HEK293 (cell line): ENCODE data around the gene ROR2.

Source experiments
- BCL6B ChIP-seq: fragments of 450-650 bp; formaldehyde crosslinking; IDR thresholded peaks from 2 replicates; pipeline ENCODE4 v1.5.1; 2017; ENCODE audit warnings: missing biosample characterization, missing genetic modification characterization
- FEZF1 ChIP-seq: fragments of 450-650 bp; formaldehyde crosslinking; IDR thresholded peaks from 2 replicates; pipeline ENCODE4 v1.5.1; 2016; ENCODE audit warnings: missing biosample characterization, missing genetic modification characterization
- HOXD13 ChIP-seq: sonication (generic); formaldehyde crosslinking; IDR thresholded peaks from 2 replicates; pipeline ENCODE4 v1.8.0; 2022; ENCODE audit warnings: missing genetic modification reagents, borderline replicate concordance
- KLF10 ChIP-seq: fragments of 450-650 bp; IDR thresholded peaks from 2 replicates; pipeline ENCODE4 v1.5.1; 2018; ENCODE audit warnings: missing biosample characterization, mild to moderate bottlenecking, missing genetic modification characterization
- PRDM1 ChIP-seq: fragments of 450-650 bp; formaldehyde crosslinking; IDR thresholded peaks from 2 replicates; pipeline ENCODE4; 2016; ENCODE audit warnings: missing biosample characterization, missing genetic modification characterization
- YY1 ChIP-seq: fragments of 450-650 bp; formaldehyde crosslinking; IDR thresholded peaks from 2 replicates; pipeline ENCODE4 v1.5.1; 2018; ENCODE audit warnings: missing biosample characterization, missing genetic modification characterization
- ZBTB20 ChIP-seq: fragments of 450-650 bp; formaldehyde crosslinking; IDR thresholded peaks from 2 replicates; pipeline ENCODE4 v1.5.1; 2016; ENCODE audit warnings: missing biosample characterization, missing genetic modification characterization
- ZBTB8A ChIP-seq: fragments of 450-650 bp; formaldehyde crosslinking; IDR thresholded peaks from 2 replicates; pipeline ENCODE4 v1.5.1; 2016; ENCODE audit warnings: missing biosample characterization, missing genetic modification characterization
- ZFP37 ChIP-seq: fragments of 450-650 bp; formaldehyde crosslinking; IDR thresholded peaks from 2 replicates; pipeline ENCODE4 v1.5.1; 2016; ENCODE audit warnings: missing biosample characterization, missing genetic modification characterization
- ZNF121 ChIP-seq: fragments of 450-650 bp; formaldehyde crosslinking; IDR thresholded peaks from 2 replicates; pipeline ENCODE4 v1.5.1; 2016; ENCODE audit warnings: missing biosample characterization, missing genetic modification characterization
- ZNF133 ChIP-seq: fragments of 450-650 bp; formaldehyde crosslinking; IDR thresholded peaks from 2 replicates; pipeline ENCODE4 v1.5.1; 2016; ENCODE audit warnings: missing biosample characterization, missing genetic modification characterization
- ZNF211 ChIP-seq: fragments of 450-650 bp; formaldehyde crosslinking; IDR thresholded peaks from 2 replicates; pipeline ENCODE4 v1.5.1; 2016; ENCODE audit warnings: low read depth, missing biosample characterization, missing genetic modification characterization
- ZNF239 ChIP-seq: fragments of 450-650 bp; formaldehyde crosslinking; IDR thresholded peaks from 2 replicates; pipeline ENCODE4 v1.5.1; 2016; ENCODE audit warnings: missing biosample characterization, missing genetic modification characterization
- ZNF274 ChIP-seq, 2 experiments: fragments of 200-500 bp in 1 of 2; fragments of 450-650 bp in 1 of 2; sonication (Bioruptor generic) in 1 of 2; formaldehyde crosslinking in 1 of 2; IDR thresholded peaks; 2 replicates each; pipeline versions ENCODE4 v1.5.1 to v1.6.1; 2014 to 2016; ENCODE audit warnings: borderline replicate concordance in 1 of 2, inconsistent platforms in 1 of 2, low read length in 1 of 2, missing biosample characterization in 1 of 2, missing genetic modification characterization in 1 of 2
- ZNF280C ChIP-seq: fragments of 450-650 bp; formaldehyde crosslinking; IDR thresholded peaks from 2 replicates; pipeline ENCODE4 v1.5.1; 2016; ENCODE audit warnings: missing biosample characterization, missing genetic modification characterization
- ZNF302 ChIP-seq: fragments of 450-650 bp; formaldehyde crosslinking; IDR thresholded peaks from 2 replicates; pipeline ENCODE4 v1.5.1; 2016; ENCODE audit warnings: missing biosample characterization, missing genetic modification characterization, low read depth
- ZNF37A ChIP-seq: fragments of 450-650 bp; IDR thresholded peaks from 2 replicates; pipeline ENCODE4 v1.5.1; 2018; ENCODE audit warnings: missing biosample characterization, missing genetic modification characterization
- ZNF423 ChIP-seq: fragments of 450-650 bp; formaldehyde crosslinking; IDR thresholded peaks from 2 replicates; pipeline ENCODE4 v1.5.1; 2016; ENCODE audit warnings: missing biosample characterization, missing genetic modification characterization
- ZNF558 ChIP-seq: fragments of 450-650 bp; formaldehyde crosslinking; IDR thresholded peaks from 2 replicates; pipeline ENCODE4 v1.5.1; 2016; ENCODE audit warnings: missing biosample characterization, missing genetic modification characterization
- ZNF626 ChIP-seq: fragments of 450-650 bp; sonication (Bioruptor Pico); formaldehyde crosslinking; IDR thresholded peaks from 2 replicates; pipeline ENCODE4 v1.5.1; 2018; ENCODE audit warnings: missing biosample characterization, missing genetic modification characterization, inconsistent platforms
- ZNF629 ChIP-seq: fragments of 450-650 bp; formaldehyde crosslinking; IDR thresholded peaks from 2 replicates; pipeline ENCODE4 v1.5.1; 2017; ENCODE audit warnings: missing biosample characterization, missing genetic modification characterization
- ZXDB ChIP-seq: fragments of 450-650 bp; formaldehyde crosslinking; IDR thresholded peaks from 2 replicates; pipeline ENCODE4 v1.5.1; 2016; ENCODE audit warnings: missing biosample characterization, missing genetic modification characterization
- TF ChIP-seq, protein P1 (sequence below): fragments of 450-650 bp; formaldehyde crosslinking; IDR thresholded peaks from 2 replicates; pipeline ENCODE4 v1.5.1; 2017; ENCODE audit warnings: missing biosample characterization, missing genetic modification characterization
- TF ChIP-seq, protein P2 (sequence below): fragments of 450-650 bp; formaldehyde crosslinking; IDR thresholded peaks from 2 replicates; pipeline ENCODE4 v1.5.1; 2016; ENCODE audit warnings: missing biosample characterization, missing genetic modification characterization
- TF ChIP-seq, protein P3 (sequence below): fragments of 450-650 bp; formaldehyde crosslinking; IDR thresholded peaks from 2 replicates; pipeline ENCODE4 v1.5.1; 2016; ENCODE audit warnings: missing biosample characterization, missing genetic modification characterization
- TF ChIP-seq, protein P4 (sequence below): fragments of 450-650 bp; formaldehyde crosslinking; IDR thresholded peaks from 2 replicates; pipeline ENCODE4 v1.5.1; 2016; ENCODE audit warnings: missing biosample characterization, missing genetic modification characterization
- TF ChIP-seq, protein P5 (sequence below): fragments of 450-650 bp; IDR thresholded peaks from 2 replicates; pipeline ENCODE4 v1.5.1; 2018; ENCODE audit warnings: missing biosample characterization, mild to moderate bottlenecking, missing genetic modification characterization

Gene ROR2

GRCh38 chr9:91946653-91947488 is 3.2 kb downstream of the ROR2 start (continued):
- TF ChIP-seq FEZF1 (tag by site-specific recombination) (peak; percentile 92), ZBTB20 (tag by site-specific recombination) (no peak), ZNF629 (tag by site-specific recombination) (no peak), ZNF558 (no peak), HOXD13 (CRISPR knock-in tag) (no peak), ZNF423 (tag by site-specific recombination) (no peak), ZNF626 (tag by site-specific recombination) (no peak), ZNF121 (no peak), ZBTB8A (tag by site-specific recombination) (no peak), ZNF302 (tag by site-specific recombination) (no peak), ZNF239 (no peak), ZXDB (tag by site-specific recombination) (no peak), ZNF274 (IDR thresholded peaks at IDR 0.05; ENCODE audit: low read length) (no peak), ZNF274 (tag by site-specific recombination; IDR thresholded peaks at IDR 0.05; ENCODE audit: borderline replicate concordance) (no peak), ZFP37 (tag by site-specific recombination) (no peak), ZNF37A (tag by site-specific recombination) (no peak), KLF10 (tag by site-specific recombination) (no peak), ZNF211 (tag by site-specific recombination) (no peak), ZNF133 (no peak), PRDM1 (peak; percentile 37; the same call in 1 of the 2 replicates), ZNF280C (tag by site-specific recombination) (no peak), BCL6B (tag by site-specific recombination) (no peak), YY1 (tag by site-specific recombination) (no peak)
- TF ChIP-seq, protein P1, sequence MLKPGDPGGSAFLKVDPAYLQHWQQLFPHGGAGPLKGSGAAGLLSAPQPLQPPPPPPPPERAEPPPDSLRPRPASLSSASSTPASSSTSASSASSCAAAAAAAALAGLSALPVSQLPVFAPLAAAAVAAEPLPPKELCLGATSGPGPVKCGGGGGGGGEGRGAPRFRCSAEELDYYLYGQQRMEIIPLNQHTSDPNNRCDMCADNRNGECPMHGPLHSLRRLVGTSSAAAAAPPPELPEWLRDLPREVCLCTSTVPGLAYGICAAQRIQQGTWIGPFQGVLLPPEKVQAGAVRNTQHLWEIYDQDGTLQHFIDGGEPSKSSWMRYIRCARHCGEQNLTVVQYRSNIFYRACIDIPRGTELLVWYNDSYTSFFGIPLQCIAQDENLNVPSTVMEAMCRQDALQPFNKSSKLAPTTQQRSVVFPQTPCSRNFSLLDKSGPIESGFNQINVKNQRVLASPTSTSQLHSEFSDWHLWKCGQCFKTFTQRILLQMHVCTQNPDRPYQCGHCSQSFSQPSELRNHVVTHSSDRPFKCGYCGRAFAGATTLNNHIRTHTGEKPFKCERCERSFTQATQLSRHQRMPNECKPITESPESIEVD (tag by site-specific recombination) = peak; percentile 90
- TF ChIP-seq, protein P2, sequence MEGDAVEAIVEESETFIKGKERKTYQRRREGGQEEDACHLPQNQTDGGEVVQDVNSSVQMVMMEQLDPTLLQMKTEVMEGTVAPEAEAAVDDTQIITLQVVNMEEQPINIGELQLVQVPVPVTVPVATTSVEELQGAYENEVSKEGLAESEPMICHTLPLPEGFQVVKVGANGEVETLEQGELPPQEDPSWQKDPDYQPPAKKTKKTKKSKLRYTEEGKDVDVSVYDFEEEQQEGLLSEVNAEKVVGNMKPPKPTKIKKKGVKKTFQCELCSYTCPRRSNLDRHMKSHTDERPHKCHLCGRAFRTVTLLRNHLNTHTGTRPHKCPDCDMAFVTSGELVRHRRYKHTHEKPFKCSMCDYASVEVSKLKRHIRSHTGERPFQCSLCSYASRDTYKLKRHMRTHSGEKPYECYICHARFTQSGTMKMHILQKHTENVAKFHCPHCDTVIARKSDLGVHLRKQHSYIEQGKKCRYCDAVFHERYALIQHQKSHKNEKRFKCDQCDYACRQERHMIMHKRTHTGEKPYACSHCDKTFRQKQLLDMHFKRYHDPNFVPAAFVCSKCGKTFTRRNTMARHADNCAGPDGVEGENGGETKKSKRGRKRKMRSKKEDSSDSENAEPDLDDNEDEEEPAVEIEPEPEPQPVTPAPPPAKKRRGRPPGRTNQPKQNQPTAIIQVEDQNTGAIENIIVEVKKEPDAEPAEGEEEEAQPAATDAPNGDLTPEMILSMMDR (tag by site-specific recombination) = no peak
- TF ChIP-seq, protein P3, sequence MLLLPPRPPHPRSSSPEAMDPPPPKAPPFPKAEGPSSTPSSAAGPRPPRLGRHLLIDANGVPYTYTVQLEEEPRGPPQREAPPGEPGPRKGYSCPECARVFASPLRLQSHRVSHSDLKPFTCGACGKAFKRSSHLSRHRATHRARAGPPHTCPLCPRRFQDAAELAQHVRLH (tag by site-specific recombination) = no peak
- TF ChIP-seq, protein P4, sequence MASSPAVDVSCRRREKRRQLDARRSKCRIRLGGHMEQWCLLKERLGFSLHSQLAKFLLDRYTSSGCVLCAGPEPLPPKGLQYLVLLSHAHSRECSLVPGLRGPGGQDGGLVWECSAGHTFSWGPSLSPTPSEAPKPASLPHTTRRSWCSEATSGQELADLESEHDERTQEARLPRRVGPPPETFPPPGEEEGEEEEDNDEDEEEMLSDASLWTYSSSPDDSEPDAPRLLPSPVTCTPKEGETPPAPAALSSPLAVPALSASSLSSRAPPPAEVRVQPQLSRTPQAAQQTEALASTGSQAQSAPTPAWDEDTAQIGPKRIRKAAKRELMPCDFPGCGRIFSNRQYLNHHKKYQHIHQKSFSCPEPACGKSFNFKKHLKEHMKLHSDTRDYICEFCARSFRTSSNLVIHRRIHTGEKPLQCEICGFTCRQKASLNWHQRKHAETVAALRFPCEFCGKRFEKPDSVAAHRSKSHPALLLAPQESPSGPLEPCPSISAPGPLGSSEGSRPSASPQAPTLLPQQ (tag by site-specific recombination) = no peak
- TF ChIP-seq, protein P5, sequence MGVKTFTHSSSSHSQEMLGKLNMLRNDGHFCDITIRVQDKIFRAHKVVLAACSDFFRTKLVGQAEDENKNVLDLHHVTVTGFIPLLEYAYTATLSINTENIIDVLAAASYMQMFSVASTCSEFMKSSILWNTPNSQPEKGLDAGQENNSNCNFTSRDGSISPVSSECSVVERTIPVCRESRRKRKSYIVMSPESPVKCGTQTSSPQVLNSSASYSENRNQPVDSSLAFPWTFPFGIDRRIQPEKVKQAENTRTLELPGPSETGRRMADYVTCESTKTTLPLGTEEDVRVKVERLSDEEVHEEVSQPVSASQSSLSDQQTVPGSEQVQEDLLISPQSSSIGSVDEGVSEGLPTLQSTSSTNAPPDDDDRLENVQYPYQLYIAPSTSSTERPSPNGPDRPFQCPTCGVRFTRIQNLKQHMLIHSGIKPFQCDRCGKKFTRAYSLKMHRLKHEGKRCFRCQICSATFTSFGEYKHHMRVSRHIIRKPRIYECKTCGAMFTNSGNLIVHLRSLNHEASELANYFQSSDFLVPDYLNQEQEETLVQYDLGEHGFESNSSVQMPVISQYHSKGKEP (tag by site-specific recombination) = no peak
